GM21576 (cell line): ENCODE measurements around the gene ELMO3.

Source experiments
- ATAC-seq: cut with Tn5 transposase; IDR thresholded peaks from one replicate; pipeline ENCODE4 v1.9.1; 2021; ENCODE audit warnings: mild to moderate bottlenecking, moderate library complexity; ENCODE audit not compliant: unreplicated experiment

Gene ELMO3

DNA sequence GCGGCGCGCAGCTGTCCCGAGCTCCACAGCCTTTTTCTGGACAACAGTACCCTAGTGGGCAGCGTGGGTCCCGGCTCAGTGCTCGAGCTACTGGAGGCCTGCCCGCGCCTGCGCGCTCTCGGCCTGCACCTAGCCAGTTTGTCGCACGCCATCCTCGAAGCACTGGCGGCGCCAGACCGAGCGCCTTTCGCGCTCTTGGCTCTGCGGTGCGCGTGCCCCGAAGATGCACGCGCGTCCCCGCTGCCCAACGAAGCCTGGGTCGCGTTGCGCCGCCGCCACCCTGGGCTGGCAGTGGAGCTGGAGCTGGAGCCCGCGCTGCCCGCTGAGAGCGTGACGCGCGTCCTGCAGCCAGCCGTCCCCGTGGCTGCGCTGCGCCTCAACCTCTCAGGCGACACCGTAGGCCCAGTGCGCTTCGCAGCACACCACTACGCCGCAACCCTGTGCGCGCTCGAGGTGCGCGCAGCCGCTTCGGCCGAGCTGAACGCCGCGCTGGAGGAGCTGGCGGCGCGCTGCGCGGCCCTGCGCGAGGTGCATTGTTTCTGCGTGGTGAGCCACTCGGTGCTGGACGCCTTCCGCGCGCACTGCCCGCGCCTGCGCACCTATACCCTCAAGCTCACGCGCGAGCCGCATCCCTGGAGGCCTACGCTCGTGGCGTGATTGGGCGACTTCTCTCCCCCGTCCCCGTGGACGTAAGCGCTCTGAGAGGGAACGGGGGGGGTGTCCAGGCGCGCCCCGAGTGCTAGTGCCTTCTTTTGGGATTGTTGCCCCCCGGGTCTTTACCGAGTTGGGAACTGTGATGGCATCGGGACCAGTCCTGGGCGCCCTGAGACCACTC lies 35.5 kb upstream of the ELMO3 start:
- ATAC-seq = no peak

- no peak for ATAC-seq
Measured at GRCh38 chr16:67163999-67164558, 34.9 kb upstream of the ELMO3 start.

DNA sequence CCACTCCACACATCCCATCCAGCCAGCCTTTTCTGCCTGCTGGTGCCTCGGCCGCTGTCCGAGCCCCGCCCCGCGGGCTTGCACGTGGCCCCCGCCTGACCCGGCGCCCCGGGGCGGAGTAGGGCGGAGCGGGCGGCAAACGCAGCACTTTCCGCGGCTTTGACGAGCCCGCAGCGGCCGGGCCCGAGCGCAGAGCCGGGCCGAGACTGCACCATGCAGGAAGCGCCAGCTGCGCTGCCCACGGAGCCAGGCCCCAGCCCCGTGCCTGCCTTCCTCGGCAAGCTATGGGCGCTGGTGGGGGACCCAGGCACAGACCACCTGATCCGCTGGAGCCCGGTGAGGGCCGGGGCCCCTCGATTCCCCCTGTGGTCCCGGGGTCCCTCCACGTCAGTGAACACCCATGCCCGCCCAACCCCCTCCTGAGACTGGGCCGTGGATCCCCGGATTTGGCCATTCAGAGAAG lies 34.3 kb upstream of the ELMO3 start, which contains the start of gene HSF4:
TSS of gene HSF4 (plus strand) at position 147 of the 463 bp plus-strand sequence. CDS start at position 214, 67 bp downstream.
- ATAC-seq = no peak

DNA sequence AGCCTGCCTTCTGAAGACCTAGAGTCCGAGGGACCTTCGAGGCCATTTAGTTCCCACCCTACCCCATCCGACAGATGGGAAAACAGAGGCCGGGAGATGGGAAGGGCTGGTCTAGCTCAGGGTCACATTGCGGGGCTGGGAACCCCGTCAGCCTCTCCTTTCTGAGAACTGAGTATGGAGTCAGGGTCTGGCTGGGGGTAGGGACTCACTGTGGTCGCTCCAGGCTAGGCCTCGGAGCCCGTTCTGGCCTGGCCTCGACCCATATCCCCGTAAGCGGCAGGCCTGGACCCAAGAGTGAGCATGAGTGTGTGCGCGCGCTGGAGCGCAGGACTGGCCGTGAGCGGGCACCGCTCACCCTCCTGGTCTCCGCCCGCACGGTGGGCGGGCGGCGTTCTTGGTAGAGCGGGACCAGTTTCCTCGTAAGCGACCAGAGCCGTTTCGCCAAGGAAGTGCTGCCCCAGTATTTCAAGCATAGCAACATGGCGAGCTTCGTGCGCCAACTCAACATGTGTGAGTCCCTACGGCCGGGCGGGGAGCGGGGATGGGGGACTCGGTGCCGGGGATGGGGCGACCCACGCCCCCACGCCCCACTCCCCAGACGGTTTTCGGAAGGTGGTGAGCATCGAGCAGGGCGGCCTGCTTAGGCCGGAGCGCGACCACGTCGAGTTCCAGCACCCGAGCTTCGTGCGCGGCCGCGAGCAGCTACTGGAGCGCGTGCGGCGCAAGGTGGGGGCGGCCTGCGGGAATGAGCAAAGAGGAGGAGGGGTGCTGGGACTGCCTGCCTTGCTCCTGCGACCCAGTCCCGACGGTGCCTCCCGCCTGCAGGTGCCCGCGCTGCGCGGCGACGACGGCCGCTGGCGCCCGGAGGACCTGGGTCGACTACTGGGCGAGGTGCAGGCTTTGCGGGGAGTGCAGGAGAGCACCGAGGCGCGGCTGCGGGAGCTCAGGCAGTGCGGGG lies 33.5 kb upstream of the ELMO3 start:
- no peak for ATAC-seq

- no peak for ATAC-seq
Measured at GRCh38 chr16:67166110-67166547, 32.8 kb upstream of the ELMO3 start.

DNA sequence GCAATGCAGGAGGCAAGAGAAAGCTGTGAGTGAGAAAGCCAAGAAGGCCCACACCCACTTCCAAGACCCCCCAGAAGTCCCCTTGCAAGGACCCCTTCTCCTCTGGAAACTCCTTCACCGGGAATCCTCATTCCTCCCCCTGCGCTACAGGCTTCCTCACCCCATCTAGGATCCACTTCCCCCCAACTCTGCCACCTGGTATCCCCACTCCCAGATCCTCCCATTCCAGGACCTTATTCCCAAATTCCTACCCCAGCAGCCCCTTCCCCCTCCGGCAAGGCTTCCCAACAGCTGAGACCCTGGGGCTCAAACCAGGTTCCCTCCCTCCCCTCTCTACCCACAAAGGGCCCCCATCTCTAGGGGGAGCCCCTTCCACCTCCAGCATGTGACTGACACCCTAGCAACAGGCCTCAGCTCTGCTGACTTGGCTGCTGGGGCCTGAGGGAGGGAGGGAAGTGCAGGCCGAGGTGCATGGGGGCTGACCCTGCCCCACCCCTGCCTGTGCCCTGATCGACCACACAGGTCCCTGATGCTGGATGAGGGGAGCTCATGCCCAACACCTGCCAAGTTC lies 32.2 kb upstream of the ELMO3 start:
- no peak for ATAC-seq

GRCh38 chr16:67167588-67167987 lies 31.3 kb upstream of the ELMO3 start:
- ATAC-seq = no peak

DNA sequence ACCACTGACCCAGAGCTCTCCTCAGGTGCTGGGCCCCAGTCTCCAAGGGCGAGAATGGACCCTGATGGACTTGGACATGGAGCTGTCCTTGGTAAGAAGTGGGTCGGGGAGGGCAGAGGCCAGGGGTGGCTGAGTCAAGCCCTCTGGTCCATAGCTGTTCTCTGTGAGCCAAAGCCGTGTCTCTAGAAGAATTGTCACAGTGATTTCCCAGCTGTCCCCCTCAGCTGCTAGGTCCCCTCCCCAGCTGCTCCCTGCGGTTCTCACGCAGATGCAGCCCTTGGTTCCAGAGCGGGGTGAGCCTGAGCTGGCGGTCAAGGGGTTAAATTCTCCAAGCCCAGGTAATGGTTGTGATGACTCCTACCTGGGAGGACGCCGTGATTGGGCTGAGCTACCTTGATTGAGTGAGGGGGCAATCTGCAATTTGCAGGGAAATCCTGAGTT lies 29.9 kb upstream of the ELMO3 start:
- no peak for ATAC-seq

GRCh38 chr16:67169642-67170167 lies 29.2 kb upstream of the ELMO3 start:
- ATAC-seq = no peak

- ATAC-seq = peak; percentile 47
Measured at GRCh38 chr16:67170168-67170948, 28.6 kb upstream of the ELMO3 start, which contains the start of gene NOL3. Gene NOL3 (plus strand): TSS chr16:67170538.

GRCh38 chr16:67170949-67171649 lies 27.8 kb upstream of the ELMO3 start:
- ATAC-seq = no peak

DNA sequence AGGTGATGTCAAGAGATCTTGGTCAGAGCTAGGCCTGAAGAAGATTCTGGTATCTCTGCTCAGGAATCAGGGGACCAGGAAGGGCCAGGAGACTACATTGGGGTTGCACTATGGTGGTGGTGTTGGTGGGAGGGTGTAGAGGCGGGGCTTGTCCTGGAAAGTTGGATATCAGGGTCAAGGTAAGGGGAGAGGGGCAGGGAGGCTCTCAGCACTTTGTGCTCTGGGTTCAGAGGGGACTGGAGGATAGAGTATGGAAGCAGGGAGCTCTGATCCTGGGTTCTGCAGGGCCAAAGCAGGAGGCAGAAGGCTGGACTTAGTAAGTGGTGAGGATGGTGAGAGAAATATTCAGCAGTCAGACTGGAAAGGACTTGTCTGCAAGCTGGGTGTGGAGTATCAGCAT lies 25.6 kb upstream of the ELMO3 start:
- ATAC-seq = no peak

DNA sequence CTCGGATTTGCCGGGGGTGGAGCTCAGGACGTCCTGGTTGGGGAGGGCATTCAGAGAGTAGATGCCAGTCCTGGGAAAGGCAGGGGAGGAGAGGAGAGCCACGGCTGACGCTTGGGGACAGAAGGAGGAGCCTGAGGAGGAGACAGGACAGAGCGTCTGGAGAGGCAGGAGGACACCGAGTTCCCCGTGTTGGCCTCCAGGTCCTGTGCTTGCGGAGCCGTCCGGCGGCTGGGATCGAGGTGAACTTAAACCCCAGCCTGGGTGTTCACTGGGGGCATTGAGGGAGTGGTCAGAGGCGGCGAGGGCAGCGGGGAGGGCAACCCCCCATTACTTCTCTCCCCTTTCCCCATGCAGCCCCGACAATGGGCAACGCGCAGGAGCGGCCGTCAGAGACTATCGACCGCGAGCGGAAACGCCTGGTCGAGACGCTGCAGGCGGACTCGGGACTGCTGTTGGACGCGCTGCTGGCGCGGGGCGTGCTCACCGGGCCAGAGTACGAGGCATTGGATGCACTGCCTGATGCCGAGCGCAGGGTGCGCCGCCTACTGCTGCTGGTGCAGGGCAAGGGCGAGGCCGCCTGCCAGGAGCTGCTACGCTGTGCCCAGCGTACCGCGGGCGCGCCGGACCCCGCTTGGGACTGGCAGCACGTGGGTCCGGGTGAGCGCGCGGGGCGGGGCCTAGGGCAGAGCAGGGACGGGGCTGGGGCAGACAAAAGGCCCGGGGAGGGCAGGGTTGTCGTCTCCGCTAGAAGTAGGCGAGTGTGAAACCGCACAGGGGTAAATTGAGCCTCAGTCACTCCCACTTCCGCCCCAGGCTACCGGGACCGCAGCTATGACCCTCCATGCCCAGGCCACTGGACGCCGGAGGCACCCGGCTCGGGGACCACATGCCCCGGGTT lies 24.9 kb upstream of the ELMO3 start:
- peak; percentile 34 for ATAC-seq

GRCh38 chr16:67174706-67175231 lies 24.2 kb upstream of the ELMO3 start:
- no peak for ATAC-seq

DNA sequence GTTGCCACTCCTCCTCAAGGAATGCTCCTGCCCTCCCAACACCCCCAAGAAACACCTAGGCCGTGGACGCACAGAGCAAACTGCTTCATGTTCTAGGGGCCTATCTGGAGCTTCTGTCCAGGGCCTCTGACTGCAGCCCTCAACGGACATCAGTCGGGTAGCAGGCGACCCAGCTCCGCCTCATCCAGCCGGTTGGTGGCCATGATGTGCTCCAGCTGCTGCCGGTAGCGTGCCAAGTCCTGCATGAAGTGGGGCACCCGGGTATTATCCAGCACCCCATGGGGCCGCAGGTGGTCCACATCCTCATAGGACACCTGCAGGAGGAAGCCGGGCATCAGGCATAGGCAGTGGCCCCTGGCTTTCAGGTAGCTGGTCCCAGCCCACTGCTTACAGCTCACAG lies 22.3 kb upstream of the ELMO3 start:
- ATAC-seq = no peak

- no peak for ATAC-seq
Measured at GRCh38 chr16:67177743-67178699, 20.9 kb upstream of the ELMO3 start.
